Islet precursor cell (in vitro differentiated cells): ENCODE measurements around the gene PMVK.
"Not testable (repeated sequence)": the region's sequence is repeated elsewhere in the genome, so short reads cannot be mapped to it uniquely, and the experiment has no call there.

Experiments
- DNase-seq: peaks from one replicate; pipeline ENCODE4 v3.0.0-alpha.2; 2018

PMVK gene

GRCh38 chr1:154912755-154913154 is 23.8 kb downstream of the PMVK start:
- DNase-seq = no peak

GRCh38 chr1:154911691-154912550 is 24.6 kb downstream of the PMVK start:
- DNase-seq = no peak

- no peak for DNase-seq
Measured at GRCh38 chr1:154910851-154911250, 25.7 kb downstream of the PMVK start.

- no peak for DNase-seq
Measured at GRCh38 chr1:154908937-154909336, 27.6 kb downstream of the PMVK start.

GRCh38 chr1:154908129-154908528 is 28.4 kb downstream of the PMVK start:
- not testable (repeated sequence) for DNase-seq

- no peak for DNase-seq
Measured at GRCh38 chr1:154906621-154907081, 29.9 kb downstream of the PMVK start.

GRCh38 chr1:154902938-154903566 is 33.5 kb downstream of the PMVK start:
- no peak for DNase-seq

GRCh38 chr1:154901591-154901990 is 34.9 kb downstream of the PMVK start:
- DNase-seq = no peak

- no peak for DNase-seq
Measured at GRCh38 chr1:154899041-154899440, 37.5 kb downstream of the PMVK start.

GRCh38 chr1:154896771-154897286 is 39.7 kb downstream of the PMVK start:
- DNase-seq = no peak

GRCh38 chr1:154895798-154896197 is 40.7 kb downstream of the PMVK start:
- no peak for DNase-seq

- no peak for DNase-seq
Measured at GRCh38 chr1:154891452-154891851, 45.1 kb downstream of the PMVK start.

- DNase-seq = no peak
Measured at GRCh38 chr1:154888757-154889156, 47.8 kb downstream of the PMVK start.

- DNase-seq = peak; percentile 75
Measured at GRCh38 chr1:154886281-154887015, 50.1 kb downstream of the PMVK start.

GRCh38 chr1:154884869-154885701 is 51.4 kb downstream of the PMVK start:
- no peak for DNase-seq

GRCh38 chr1:154883919-154884868 is 52.3 kb downstream of the PMVK start:
- no peak for DNase-seq

- DNase-seq = no peak
Measured at GRCh38 chr1:154881820-154882535, 54.5 kb downstream of the PMVK start.

- no peak for DNase-seq
Measured at GRCh38 chr1:154880671-154881070, 55.8 kb downstream of the PMVK start.

GRCh38 chr1:154879038-154879421 is 57.5 kb downstream of the PMVK start:
- no peak for DNase-seq

GRCh38 chr1:154878371-154879037 is 58.0 kb downstream of the PMVK start:
- DNase-seq = peak; percentile 89
